Measurements from ENCODE around the gene TMEM123.

The TMEM123 gene, protein sequence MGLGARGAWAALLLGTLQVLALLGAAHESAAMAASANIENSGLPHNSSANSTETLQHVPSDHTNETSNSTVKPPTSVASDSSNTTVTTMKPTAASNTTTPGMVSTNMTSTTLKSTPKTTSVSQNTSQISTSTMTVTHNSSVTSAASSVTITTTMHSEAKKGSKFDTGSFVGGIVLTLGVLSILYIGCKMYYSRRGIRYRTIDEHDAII

DNA sequence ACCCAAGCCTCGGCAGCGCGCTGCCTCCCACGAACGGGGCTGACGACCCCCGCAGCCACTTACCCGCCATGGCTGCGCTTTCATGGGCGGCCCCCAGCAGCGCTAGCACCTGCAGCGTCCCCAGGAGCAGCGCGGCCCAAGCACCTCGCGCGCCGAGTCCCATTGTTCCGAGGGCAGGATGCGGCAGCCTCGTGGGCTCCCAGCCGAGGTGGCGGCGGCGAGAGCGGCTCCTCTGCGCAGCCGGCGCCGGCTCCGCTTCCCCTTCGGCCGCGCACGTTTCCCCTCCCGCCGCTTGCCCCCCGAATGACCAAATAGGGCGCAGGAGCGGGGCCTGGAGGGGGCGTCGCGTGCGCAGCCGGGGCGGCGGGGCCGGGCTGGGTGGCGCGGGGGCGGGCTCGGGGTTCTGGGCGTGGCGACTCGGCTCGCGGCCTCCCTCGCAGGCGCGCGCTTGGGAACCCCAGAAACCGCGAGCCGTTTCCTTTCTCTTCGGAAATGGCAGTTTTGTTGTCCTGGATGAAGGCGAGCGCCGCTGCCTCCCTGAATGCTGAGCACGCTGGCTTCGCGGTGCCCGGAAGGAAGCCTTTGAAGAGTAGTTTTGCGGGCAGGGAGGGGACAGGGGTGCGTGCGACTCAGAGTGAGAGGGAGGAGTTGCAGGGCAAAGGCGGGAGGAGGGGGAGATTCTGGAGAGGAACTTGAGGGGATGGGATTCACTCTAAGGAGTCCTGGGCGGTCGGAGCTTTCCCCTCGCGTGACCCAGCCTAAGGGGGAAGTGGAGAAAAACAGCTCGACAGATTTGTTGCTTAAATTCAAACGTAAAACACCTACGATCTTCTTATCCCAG is at the start of gene TMEM123:
TSS of gene TMEM123 (minus strand) at position 305 of the 841 bp plus-strand sequence. CDS start at position 163, 142 bp downstream.
- intact Hi-C loops (cut with DNase I): loop anchor here (5.0 kb wide), 2 partner anchors 45 to 105 kb away; partner anchors contain the start of gene BIRC2
- peak; percentile 55 to 95 (median 70) for DNase-seq

DNA sequence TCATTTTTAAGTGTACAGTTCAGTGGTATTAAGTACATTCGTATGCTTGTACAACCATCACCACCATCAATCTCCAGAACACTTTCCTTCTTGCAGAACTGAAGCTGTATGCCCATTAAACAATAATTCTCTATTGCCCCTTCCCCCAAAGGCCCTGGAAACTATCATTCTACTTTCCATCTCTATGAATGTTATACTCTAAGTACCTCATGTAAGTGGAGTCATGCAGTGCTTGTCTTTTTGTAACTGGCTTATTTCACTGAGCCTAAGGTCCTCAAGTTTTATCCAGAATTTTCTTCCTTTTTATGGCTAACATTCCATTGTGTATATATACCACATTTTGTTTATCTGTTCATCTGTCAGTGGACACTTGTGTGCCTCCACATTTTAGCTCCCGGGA is 48.3 kb upstream of the TMEM123 start:
- intact Hi-C loops (cut with DNase I): no loop called here
- DNase-seq: no peak

GRCh38 chr11:102499931-102500330 is 47.4 kb upstream of the TMEM123 start:
- intact Hi-C loops (cut with DNase I): loop anchor here (5.0 to 10.0 kb wide), 3 partner anchors 48 to 213 kb away; partner anchors contain the start of gene TMEM123
- no peak for DNase-seq

GRCh38 chr11:102499151-102499550 is 46.6 kb upstream of the TMEM123 start:
- no peak for DNase-seq
- intact Hi-C loops (cut with DNase I): loop anchor here (5.0 to 10.0 kb wide), 3 partner anchors 47 to 212 kb away; partner anchors contain the start of gene TMEM123

DNA sequence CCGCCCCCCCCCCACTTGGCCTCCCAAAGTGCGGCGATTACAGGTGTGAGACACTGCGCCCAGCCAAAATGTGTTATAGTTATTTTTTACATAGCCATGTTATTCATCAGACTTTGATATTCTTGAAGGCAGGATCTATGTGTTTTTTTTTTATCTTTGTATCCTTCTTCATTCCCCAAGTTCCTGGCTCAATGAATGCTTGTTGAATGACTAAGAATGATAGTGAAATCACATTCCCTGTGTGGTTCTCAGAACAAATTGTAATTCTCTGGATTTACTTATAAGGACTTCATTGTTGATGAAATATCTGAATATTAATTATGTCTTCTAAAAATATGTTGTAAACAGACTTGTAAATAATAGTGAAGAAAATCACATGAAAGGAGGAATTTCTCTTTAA is 44.5 kb upstream of the TMEM123 start:
- DNase-seq: no peak
- intact Hi-C loops (cut with DNase I): loop anchor here (5.0 to 10.0 kb wide), 3 partner anchors 45 to 210 kb away; partner anchors contain the start of gene TMEM123

DNA sequence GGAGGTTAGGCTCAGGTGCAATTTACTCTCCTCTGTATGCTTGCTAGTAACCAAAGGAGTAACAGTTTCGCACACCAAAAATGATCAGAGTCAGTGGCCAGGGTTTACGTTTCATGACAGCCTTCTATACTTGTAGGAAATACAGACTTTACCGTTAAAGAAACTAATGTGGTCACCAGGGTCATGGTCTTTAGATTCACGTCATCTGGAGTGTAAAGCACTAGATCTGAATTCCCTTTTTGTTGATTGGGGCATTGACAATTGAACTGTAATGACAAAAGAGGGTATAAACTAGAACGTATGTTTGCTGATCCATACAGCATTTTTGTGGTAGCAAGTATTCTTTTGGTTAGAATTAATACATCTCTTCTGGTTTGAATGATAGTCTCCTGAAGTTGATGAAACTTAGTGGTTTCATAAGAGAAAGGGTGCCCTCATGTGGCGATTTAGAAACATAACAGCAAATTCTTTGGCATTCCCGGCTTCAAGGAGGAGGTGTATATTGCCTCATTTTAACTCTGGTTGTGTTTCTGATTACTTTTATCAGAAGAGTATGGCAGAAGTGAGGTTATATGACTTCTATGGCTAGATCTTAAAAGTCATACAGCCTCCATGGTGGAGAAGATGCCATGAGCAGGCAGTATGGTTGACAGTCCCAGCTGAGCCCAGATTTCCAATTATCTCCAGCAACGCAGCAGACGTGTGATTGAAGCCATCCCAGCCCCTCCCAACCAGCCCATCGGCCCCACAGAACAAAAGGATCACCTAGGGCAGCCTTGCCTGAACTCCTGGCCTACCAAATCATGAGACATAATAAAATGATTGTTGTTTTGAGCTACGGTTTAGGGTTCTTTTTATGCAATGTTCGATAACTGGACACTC is 42.8 kb upstream of the TMEM123 start:
- DNase-seq: peak in 3 of 10 donors; percentile 15 to 46 (median 37)
- intact Hi-C loops (cut with DNase I): loop anchor here (1.0 to 10.0 kb wide), 6 partner anchors 43 to 208 kb away; partner anchors contain the start of gene TMEM123

DNA sequence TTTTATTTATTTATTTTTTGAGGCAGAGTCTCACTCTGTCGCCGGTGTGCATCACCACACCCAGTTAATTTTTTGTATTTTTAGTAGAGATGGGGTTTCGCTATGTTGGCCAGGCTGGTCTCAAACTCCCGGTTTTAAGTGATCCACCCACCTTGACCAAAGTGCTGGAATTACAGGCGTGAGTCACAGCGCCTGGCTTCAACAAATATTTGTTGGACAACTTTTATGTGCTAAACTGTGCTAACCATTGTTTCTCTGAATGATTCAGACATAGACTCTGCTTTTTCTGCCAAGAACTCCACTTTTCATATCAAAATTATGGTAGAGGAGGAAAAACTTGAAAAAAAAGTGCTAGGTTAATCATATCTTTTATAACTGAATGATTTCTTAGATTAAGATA is 41.7 kb upstream of the TMEM123 start:
- no peak for DNase-seq

GRCh38 chr11:102493524-102493923 is 41.0 kb upstream of the TMEM123 start:
- no peak for DNase-seq
- intact Hi-C loops (cut with DNase I): loop anchor here (10.0 kb wide), 1 partner anchor 121 kb away; no protein-coding TSS in a partner anchor

More for the DNA sequence above, 41.7 kb upstream of the TMEM123 start:
- intact Hi-C loops (cut with DNase I): loop anchor here (10.0 kb wide), 1 partner anchor 121 kb away; no protein-coding TSS in a partner anchor

- DNase-seq: no peak
- intact Hi-C loops (cut with DNase I): loop anchor here (10.0 kb wide), 1 partner anchor 123 kb away; no protein-coding TSS in a partner anchor
These were observed 39.4 kb upstream of the TMEM123 start for GRCh38 chr11:102491969-102492368.

DNA sequence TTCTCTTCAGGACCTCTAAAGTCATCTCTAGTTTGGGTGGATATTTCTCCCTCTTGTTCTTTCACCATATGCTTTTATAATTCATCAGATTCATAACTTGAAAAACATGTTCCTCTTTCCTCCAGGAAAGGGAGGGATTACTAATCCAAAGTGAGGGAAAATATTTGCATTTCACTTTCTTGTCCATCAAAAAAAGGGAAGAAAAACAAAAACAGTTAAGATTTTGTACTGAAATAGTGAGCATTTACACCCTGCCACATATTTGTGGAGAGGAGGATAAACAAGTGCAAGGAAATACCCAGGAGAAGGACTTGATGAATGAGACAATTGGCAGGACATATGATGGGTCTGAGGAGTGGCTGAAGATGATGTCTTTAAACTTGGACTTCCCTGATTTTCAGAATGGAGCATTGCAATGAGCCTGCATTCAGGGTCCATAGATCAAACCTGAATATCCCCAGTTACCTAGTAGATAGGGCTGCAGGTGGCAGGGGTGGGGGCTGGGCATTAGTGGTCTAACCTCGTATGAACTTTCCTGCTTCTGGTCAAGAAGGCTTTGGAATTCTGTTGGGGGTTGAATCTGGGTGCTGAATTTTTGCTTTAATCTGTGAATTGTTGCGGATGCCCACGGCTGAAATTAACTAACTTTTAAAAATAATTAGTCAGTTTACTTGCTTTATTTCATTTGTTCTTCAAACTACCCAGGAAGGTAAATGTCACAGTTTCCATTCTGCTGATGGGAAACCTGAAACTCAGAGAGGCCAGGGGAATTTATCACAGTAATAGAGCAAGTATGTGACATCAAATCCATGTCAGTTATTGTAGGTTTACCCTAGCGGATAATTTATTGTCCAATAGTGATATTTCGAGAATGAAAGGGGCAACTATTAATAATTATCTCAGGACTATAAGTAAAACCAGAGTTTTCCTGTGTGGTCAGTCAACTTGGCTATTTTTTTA is 36.9 kb upstream of the TMEM123 start:
- intact Hi-C loops (cut with DNase I): loop anchor here (10.0 kb wide), 1 partner anchor 125 kb away; no protein-coding TSS in a partner anchor
- no peak for DNase-seq

GRCh38 chr11:102488208-102488607 is 35.6 kb upstream of the TMEM123 start:
- no peak for DNase-seq
- intact Hi-C loops (cut with DNase I): no loop called here

- no peak for DNase-seq
- intact Hi-C loops (cut with DNase I): no loop called here
These were observed 34.6 kb upstream of the TMEM123 start for GRCh38 chr11:102487214-102487613.

- intact Hi-C loops (cut with DNase I): no loop called here
- DNase-seq: no peak
These were observed 34.0 kb upstream of the TMEM123 start for GRCh38 chr11:102486584-102486983.

DNA sequence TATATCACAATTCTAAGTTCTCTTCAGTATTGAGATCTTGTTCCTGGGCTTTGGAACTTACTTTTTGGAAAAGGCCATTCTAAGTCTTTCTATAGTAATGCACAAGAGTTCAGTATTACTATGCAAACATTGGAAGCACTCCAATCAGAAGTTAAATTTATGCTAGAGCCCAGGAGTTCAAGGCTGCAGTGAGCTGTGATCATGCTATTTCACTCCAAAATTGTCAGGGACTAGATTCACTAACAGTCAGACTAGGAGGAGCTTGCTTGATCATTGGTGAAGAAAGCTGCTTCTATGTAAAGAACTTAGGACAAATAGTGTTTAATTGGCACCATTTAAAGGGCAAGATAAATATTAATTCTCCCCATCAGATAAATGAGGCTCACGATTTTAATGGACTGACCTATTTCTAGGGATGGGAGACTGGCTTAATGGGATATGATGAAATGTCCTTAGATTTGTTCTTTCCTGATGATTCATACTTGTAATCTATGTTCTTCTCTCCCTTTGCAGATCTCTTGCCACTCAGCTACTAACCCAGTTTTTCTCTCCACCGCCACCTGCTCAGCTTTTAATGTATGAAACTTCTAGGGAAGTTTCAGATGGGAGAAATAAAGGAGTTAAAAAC is 32.6 kb upstream of the TMEM123 start:
- intact Hi-C loops (cut with DNase I): no loop called here
- DNase-seq: no peak

- intact Hi-C loops (cut with DNase I): no loop called here
- DNase-seq: no peak
These were observed 29.9 kb upstream of the TMEM123 start for GRCh38 chr11:102482433-102482832.

DNA sequence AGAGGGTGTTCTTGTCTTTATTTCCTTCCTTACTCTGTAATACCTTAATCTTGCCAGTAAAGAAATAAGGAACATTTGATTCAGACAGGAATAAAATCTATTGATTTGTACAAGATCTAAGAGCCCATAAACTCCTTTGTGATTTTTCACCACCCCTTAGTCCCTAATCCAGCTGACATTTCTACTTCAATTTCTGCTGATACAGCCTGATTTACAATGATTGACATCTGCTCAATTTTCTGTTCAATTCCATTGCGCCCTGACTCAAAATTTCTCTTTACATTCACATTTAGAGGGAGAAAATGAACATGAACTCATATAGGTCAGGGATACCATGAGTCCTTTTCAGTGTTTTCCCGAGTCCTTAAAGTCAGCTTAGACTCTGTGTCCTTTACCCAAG is 27.2 kb upstream of the TMEM123 start:
- intact Hi-C loops (cut with DNase I): no loop called here
- no peak for DNase-seq

DNA sequence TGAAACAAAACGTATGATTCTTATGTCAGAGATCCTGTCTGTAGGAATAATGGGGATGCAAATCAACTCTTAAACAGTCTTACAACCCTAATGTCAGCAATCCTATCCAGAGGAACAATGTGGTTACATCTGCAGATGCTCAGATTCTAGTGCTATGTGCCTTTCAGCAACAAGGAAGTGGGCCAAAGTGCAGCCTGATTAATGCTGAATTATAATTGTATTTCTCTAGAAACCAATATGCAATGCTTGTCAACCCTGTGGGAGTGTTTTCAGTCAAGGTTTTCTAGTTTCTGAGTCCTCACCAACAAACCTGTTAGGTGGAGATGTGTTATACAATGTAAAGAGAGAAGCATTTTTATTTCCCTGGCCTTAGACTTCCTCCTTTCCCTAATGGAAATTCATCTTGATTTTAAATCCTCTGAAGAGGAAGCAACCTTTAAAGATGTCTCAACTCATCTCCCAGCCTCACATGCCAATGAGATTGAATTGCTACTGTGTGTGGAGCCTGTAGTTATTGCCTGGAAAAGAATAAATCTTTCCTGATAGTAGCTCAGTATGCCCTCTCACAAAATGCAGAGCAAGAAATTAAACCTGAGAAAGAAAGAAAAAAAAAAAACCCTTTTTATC is 26.2 kb upstream of the TMEM123 start:
- intact Hi-C loops (cut with DNase I): no loop called here

DNA sequence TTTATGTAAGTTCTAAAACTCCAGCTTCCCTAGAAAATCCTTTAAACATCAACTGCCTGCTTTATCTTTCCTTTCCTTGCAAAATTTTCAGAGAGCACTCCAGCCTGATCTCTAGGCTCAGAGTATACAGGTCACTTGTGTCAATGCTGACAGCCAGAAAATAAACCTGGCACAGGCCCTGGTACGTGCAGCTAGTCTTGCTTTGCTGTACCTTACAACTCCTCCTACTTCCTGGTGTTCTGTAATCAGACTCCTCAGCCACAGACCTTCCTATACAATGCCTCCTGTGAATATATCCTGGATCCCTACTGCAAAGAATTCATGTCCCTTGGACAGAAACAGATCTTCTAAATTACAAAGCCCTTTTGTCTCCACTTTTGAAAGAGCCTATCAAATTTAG is 24.2 kb upstream of the TMEM123 start:
- intact Hi-C loops (cut with DNase I): no loop called here
- no peak for DNase-seq

More for the DNA sequence above, 26.2 kb upstream of the TMEM123 start:
- no peak for DNase-seq

Measured in posterior cingulate gyrus (tissue), 11 donors.